ENCODE measurements around the gene HOXA13. TPM values are rescaled to one million over a fixed set of nuclear protein-coding genes. Genes with fewer than 3 reads are reported as not detected.
A peak's percentile ranks its signal among the peaks of the same experiment; 100 is the strongest.

The HOXA13 gene
- polyA plus RNA-seq, 4 donors = 0.01 TPM; not detected in 3

DNA sequence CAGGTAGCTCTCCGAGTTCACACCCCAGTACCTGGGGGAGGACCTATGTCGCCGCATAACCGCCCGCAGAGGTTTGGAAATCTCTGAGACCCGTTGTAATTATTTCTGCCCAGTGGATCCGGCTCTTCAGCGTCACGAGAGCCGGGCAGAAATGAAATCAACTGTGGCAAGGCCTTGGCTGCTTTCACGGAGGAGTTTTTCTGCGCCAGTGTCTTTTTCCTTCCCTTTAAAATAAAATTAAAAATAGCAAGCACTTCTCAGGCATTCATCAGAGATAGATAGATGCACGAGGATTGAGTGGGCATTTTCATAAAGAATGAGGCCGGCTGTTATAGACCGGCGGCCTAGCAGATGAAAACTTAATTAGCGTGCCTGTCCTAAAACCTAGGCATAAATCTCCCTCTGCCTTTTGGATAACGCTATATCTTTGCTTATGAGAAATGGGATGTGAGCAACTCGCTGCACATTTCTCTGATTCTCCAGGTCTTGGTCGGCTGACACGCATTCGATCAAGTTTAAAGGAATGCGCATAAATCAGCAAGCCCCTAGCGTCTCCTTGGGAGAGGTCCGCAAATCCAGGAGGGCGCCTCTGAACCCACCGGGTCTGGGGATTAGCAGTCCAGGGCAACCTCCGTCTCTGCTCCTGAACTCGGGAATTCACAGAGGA is 6.4 kb downstream of the HOXA13 start:
- no peaks in the 10 kb centered on the region for H3K9me3 ChIP-seq (ENCODE audit: control insufficient read depth in 2 of 2, insufficient read depth in 1 of 2, low read depth in 1 of 2, low read length in 1 of 2)
- FAIRE-seq = no peak
- WGBS, 3 donors = 12 to 13% (median 13%) methylated on average over 29 of the region's 29 CpGs
- H3K4me1 ChIP-seq (ENCODE audit: control insufficient read depth in 3 of 3, insufficient read depth in 2 of 3, low read depth in 1 of 3, low read length in 2 of 3) = peaks cover 0 to 7% (median 5%) of the 10 kb centered on the region in 3 donors
- peak overlapping the region in 1 of 3 donors; percentile 3 for H3K27ac ChIP-seq (ENCODE audit: low read depth in 1 of 3, low read length in 2 of 3)
- DNase-seq = no peak
- peaks cover 14 to 89% (median 59%) of the 10 kb centered on the region in 3 donors for H3K27me3 ChIP-seq (ENCODE audit: control insufficient read depth in 3 of 3, insufficient read depth in 3 of 3, low read length in 3 of 3)
- H3K36me3 ChIP-seq (ENCODE audit: control insufficient read depth in 3 of 3, insufficient read depth in 2 of 3, low read depth in 1 of 3, low read length in 3 of 3) = no peaks in the 10 kb centered on the region
- peak overlapping the region; percentile 20 to 43 (median 31) for H3K4me3 ChIP-seq (ENCODE audit: low read depth in 1 of 3, low read length in 3 of 3)

DNA sequence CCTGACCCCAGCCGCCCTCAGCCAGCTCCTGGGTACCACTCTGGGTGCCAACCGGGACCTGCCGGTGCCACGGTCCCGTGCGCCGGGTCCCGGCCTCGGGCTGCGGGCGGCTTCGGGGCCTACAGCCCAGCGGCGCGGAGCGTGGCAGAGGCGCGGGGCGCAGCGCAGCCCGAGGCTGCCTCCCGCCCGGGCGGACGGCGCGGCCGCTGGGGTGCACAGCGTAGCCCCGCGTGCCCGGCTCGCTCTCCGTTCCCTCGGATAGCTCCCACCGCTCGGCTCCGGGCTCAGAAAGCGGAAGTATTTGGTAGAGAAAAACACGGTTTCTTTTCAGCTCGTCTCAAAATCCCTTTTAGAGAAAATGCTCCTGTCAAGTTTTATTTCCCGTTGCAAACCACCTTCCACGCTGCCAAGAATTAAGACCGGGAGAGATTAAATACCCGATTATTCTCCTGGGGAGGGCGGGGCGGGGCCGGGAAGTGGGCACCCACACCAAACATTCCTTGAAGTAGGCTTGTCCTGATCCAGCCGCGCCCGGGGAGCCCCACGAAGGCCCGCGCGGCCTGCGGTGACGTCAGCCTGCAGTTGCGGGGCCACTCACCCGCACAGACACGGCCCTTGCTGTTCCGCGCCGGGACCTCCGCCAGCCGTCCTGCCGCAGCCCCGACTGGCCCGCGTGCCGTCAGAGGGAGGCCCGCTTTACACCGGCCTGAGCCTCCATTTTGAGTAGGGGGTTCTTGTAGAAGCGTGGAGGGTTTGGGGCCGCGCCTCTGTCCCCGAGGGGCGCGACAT is 7.2 kb downstream of the HOXA13 start:
- H3K27ac ChIP-seq (ENCODE audit: low read depth in 1 of 3, low read length in 2 of 3) = peak overlapping the region in 1 of 3 donors; percentile 25
- H3K9me3 ChIP-seq (ENCODE audit: control insufficient read depth in 2 of 2, insufficient read depth in 1 of 2, low read depth in 1 of 2, low read length in 1 of 2) = no peaks in the 10 kb centered on the region
- H3K36me3 ChIP-seq (ENCODE audit: control insufficient read depth in 3 of 3, insufficient read depth in 2 of 3, low read depth in 1 of 3, low read length in 3 of 3) = no peaks in the 10 kb centered on the region
- 1 to 3% (median 3%) methylated on average over 76 to 78 of the region's 78 CpGs for WGBS, 3 donors
- peaks cover 0 to 11% (median 5%) of the 10 kb centered on the region in 3 donors for H3K4me1 ChIP-seq (ENCODE audit: control insufficient read depth in 3 of 3, insufficient read depth in 2 of 3, low read depth in 1 of 3, low read length in 2 of 3)
- DNase-seq = no peak
- peaks cover 14 to 89% (median 62%) of the 10 kb centered on the region in 3 donors for H3K27me3 ChIP-seq (ENCODE audit: control insufficient read depth in 3 of 3, insufficient read depth in 3 of 3, low read length in 3 of 3)
- peak overlapping the region; percentile 27 to 43 (median 31) for H3K4me3 ChIP-seq (ENCODE audit: low read depth in 1 of 3, low read length in 3 of 3)
- no peak for FAIRE-seq

DNA sequence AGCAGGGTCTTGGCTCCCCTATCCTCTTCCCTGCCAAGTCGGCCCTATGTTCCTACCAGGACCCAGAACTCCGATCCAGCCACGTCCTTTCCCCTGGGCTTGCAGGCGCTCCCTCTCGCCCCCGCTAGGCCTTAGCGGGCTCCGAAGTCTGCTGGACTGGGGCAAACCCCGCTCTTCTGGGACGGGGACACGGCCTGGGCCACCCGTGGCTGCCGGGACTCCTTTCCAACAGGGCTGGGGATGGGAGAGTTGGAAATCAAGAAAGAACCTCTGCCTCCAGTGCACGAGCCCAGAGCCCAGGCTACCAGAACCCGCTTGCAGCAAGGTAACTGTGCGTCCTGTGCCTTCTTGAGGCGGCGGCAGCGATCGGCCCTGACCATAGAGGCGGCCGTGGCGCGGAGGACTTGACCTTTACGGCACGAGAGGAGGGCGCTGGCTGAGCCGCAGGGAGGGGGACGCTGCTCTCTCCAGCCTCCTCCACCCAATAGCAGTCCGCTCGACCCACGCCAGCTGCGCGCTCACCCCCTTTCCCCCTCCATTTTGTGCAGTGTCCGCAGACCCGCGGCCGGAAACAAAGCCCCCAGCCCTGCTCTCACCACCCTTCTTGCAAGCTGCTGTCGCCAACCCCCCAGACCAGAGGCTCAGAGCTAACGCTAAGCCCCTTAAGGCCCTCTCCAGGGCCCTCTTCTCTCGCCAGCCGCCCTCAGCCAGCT is 7.9 kb downstream of the HOXA13 start:
- H3K27me3 ChIP-seq (ENCODE audit: control insufficient read depth in 3 of 3, insufficient read depth in 3 of 3, low read length in 3 of 3) = peaks cover 14 to 90% (median 67%) of the 10 kb centered on the region in 3 donors
- no peaks in the 10 kb centered on the region for H3K36me3 ChIP-seq (ENCODE audit: control insufficient read depth in 3 of 3, insufficient read depth in 2 of 3, low read depth in 1 of 3, low read length in 3 of 3)

DNA sequence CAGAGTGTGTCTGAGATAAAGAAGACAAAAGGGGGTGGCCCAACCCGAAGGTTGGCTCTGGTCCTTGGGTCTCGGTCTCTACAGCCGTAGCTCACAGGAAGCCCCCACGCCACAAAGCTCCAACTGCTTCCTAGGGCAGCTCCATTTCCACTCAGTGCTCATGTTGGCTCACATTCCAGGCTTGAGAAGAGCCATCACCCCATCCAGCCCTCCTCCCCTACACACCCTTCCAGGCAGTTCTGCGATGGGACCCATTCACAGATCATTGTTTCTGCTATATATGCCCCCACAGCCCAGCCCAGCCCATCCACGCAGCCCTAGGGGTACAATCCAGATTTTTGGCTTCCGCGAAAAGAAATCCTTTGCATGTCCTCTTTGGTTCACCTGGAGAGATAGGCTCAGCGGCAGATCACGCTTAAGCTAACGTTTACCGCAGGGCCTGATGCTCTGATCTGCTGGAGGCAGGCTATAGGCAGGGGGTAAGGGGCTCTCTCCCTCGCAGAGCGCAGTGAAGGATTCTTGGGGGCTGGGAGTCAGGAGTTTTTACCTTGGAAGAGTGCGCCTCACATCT is 8.6 kb downstream of the HOXA13 start:
- peak overlapping the region in 1 of 3 donors; percentile 27 for H3K4me3 ChIP-seq (ENCODE audit: low read depth in 1 of 3, low read length in 3 of 3)
- no peaks in the 10 kb centered on the region for H3K36me3 ChIP-seq (ENCODE audit: control insufficient read depth in 3 of 3, insufficient read depth in 2 of 3, low read depth in 1 of 3, low read length in 3 of 3)
- peaks cover 0 to 11% (median 5%) of the 10 kb centered on the region in 3 donors for H3K4me1 ChIP-seq (ENCODE audit: control insufficient read depth in 3 of 3, insufficient read depth in 2 of 3, low read depth in 1 of 3, low read length in 2 of 3)
- no peaks in the 10 kb centered on the region for H3K9me3 ChIP-seq (ENCODE audit: control insufficient read depth in 2 of 2, insufficient read depth in 1 of 2, low read depth in 1 of 2, low read length in 1 of 2)
- peak overlapping the region in 1 of 3 donors; percentile 9 for H3K27ac ChIP-seq (ENCODE audit: low read depth in 1 of 3, low read length in 2 of 3)
- FAIRE-seq (no peak), DNase-seq (no peak)
- 16 to 27% (median 24%) methylated on average over 15 of the region's 15 CpGs for WGBS, 3 donors
- H3K27me3 ChIP-seq (ENCODE audit: control insufficient read depth in 3 of 3, insufficient read depth in 3 of 3, low read length in 3 of 3) = peaks cover 14 to 93% (median 69%) of the 10 kb centered on the region in 3 donors

More for the DNA sequence above, 7.9 kb downstream of the HOXA13 start:
- H3K9me3 ChIP-seq (ENCODE audit: control insufficient read depth in 2 of 2, insufficient read depth in 1 of 2, low read depth in 1 of 2, low read length in 1 of 2) = no peaks in the 10 kb centered on the region
- H3K27ac ChIP-seq (ENCODE audit: low read depth in 1 of 3, low read length in 2 of 3) = peak overlapping the region in 1 of 3 donors; percentile 25
- 7 to 13% (median 8%) methylated on average over 41 to 42 of the region's 42 CpGs for WGBS, 3 donors
- FAIRE-seq (no peak), DNase-seq (no peak)
- peaks cover 0 to 11% (median 5%) of the 10 kb centered on the region in 3 donors for H3K4me1 ChIP-seq (ENCODE audit: control insufficient read depth in 3 of 3, insufficient read depth in 2 of 3, low read depth in 1 of 3, low read length in 2 of 3)
- H3K4me3 ChIP-seq (ENCODE audit: low read depth in 1 of 3, low read length in 3 of 3) = peak overlapping the region; percentile 27 to 43 (median 31)

DNA sequence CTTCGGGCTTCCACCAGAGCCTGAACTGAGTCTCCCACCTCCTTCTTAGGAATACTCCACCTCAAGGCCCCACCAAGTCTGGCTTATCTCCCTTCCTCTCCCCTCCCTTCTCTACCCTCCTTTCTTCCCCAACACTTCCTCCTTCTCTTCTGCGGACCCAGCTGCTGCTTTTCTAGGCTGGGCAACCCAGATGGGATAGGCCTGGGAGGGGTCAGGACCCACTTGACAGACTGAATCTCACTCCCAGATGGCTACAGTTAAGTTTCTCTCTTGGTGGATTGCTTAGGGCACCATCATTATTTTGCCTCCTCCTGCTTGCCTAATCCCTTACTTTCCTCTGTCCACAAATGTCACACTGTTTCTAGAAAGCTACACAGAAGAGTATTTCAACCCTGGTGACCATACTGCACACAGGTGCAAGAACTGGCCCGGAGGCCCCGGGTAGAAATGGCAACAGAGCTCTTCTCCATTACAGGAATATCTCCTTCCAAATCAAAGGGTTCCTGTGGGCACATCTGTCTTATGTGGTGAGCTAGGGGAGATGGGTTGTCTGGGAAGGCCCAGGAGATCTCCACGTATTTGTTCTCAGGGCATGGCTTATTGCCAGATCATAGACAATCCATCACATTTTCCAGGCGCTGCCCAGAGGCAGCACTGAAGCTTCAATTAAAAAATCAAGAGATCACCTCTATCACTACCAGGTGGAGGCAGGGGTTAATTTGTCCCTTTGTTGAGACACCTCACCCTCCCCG is 9.7 kb downstream of the HOXA13 start:
- Histone ChIP-seq H3K27me3 (ENCODE audit: control insufficient read depth in 3 of 3, insufficient read depth in 3 of 3, low read length in 3 of 3) (peaks cover 16 to 97% (median 79%) of the 10 kb centered on the region in 3 donors), H3K9me3 (ENCODE audit: control insufficient read depth in 2 of 2, insufficient read depth in 1 of 2, low read depth in 1 of 2, low read length in 1 of 2) (peaks cover 0 to 8% of the 10 kb centered on the region in 2 donors), H3K27ac (ENCODE audit: low read depth in 1 of 3, low read length in 2 of 3) (peak overlapping the region in 1 of 3 donors; percentile 68), H3K36me3 (ENCODE audit: control insufficient read depth in 3 of 3, insufficient read depth in 2 of 3, low read depth in 1 of 3, low read length in 3 of 3) (no peaks in the 10 kb centered on the region), H3K4me1 (ENCODE audit: control insufficient read depth in 3 of 3, insufficient read depth in 2 of 3, low read depth in 1 of 3, low read length in 2 of 3) (peaks cover 0 to 11% (median 5%) of the 10 kb centered on the region in 3 donors), H3K4me3 (ENCODE audit: low read depth in 1 of 3, low read length in 3 of 3) (no peak overlapping the region)
- WGBS, 3 donors = 19 to 43% (median 32%) methylated on average over 7 of the region's 7 CpGs
- DNase-seq = no peak
- FAIRE-seq = no peak

DNA sequence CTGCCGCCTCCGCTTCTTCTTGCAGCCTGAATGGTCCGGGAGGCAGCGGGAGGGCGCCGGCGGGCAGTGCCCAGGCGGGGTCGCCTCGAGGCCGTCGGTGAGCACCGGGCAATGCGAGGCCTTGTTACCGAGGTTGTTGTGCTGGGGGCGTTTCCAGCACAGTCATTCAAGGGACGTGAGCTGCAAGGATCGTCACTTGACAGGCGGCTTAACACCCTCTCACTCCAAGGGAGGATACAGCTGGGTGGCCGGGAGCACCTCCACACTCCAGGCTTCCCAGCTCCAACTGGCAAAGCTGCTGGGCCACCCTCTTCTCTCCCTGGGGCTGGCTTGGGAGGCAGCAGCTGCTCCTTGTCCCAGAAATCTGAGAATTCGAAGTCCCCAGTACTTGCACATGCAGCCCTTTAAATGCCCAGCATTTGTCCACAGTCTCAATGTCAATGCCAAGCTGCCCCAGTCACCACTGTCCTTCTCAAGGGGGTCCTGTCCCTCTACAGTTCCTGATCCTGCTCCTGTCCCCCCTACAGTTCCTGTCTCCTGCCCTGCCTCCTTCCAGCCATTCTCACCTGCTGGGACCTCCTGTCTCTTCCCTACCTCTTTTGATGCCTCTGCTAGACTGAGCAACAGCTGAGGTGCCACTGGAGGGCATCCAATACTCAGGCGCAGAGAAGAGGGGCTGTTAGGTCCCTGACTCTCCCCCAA is 10.4 kb downstream of the HOXA13 start:
- no peaks in the 10 kb centered on the region for H3K36me3 ChIP-seq (ENCODE audit: control insufficient read depth in 3 of 3, insufficient read depth in 2 of 3, low read depth in 1 of 3, low read length in 3 of 3)
- 7 to 14% (median 11%) methylated on average over 22 of the region's 22 CpGs for WGBS, 3 donors
- no peak for DNase-seq
- peaks cover 16 to 97% (median 83%) of the 10 kb centered on the region in 3 donors for H3K27me3 ChIP-seq (ENCODE audit: control insufficient read depth in 3 of 3, insufficient read depth in 3 of 3, low read length in 3 of 3)
- H3K9me3 ChIP-seq (ENCODE audit: control insufficient read depth in 2 of 2, insufficient read depth in 1 of 2, low read depth in 1 of 2, low read length in 1 of 2) = peaks cover 0 to 8% of the 10 kb centered on the region in 2 donors
- peaks cover 4 to 11% (median 7%) of the 10 kb centered on the region in 3 donors for H3K4me1 ChIP-seq (ENCODE audit: control insufficient read depth in 3 of 3, insufficient read depth in 2 of 3, low read depth in 1 of 3, low read length in 2 of 3)
- H3K4me3 ChIP-seq (ENCODE audit: low read depth in 1 of 3, low read length in 3 of 3) = peak overlapping the region in 1 of 3 donors; percentile 28
- H3K27ac ChIP-seq (ENCODE audit: low read depth in 1 of 3, low read length in 2 of 3) = peak overlapping the region in 1 of 3 donors; percentile 68
- no peak for FAIRE-seq
